K562 (cell line): Measurements from ENCODE around the gene AMBRA1. TPM values are rescaled to one million over a fixed set of nuclear protein-coding genes. Genes with fewer than 3 reads are reported as not detected.

Experiments
- ATAC-seq: fragments of 200-7000 bp; cut with Tn5 transposase; 3 replicates; pipeline ENCODE4 v1.9.1; 2020; ENCODE audit warnings: moderate library complexity
- BruUV-seq: library from RNA; stranded (reverse); fragments of 400-500 nt; replicated peaks from 2 replicates; lab custom pipeline; 2021; lab: Mats Ljungman, UMichigan
- CTCF ChIA-PET: fragments of 300-600 bp; formaldehyde crosslinking; extraction: SDS; loops from one replicate; lab custom pipeline; 2021; ENCODE audit warnings: low intra/inter-chr PET ratio; lab: Yijun Ruan, JAX
- POLR2A ChIA-PET: fragments of 300-600, 350-650 bp; sonication (Branson Sonifier 250); formaldehyde crosslinking; extraction: SDS; loops from one replicate; lab custom pipeline; 2021; ENCODE audit warnings: antibody characterized with exemption, inconsistent platforms; lab: Yijun Ruan, JAX
- DNase-seq, 4 experiments: peaks; one replicate each; pipeline versions ENCODE4 v3.0.0 to v3.0.0-alpha.2; 2011 to 2018; ENCODE audit warnings: low spot score in 3 of 4, mixed read lengths in 3 of 4; ENCODE audit errors: extremely low read depth in 1 of 4
- FAIRE-seq: peaks from 2 replicates; lab custom pipeline; 2011; peaks lifted over from hg19 to GRCh38; lab: Jason Lieb, UNC
- H2AFZ ChIP-seq: 2 replicates; pipeline ENCODE4 v1.6.0; 2011; ENCODE audit warnings: low read depth, low read length, control low read depth, inconsistent platforms
- H3K27ac ChIP-seq: fragments of 200-600 bp; 3 replicates; pipeline ENCODE4 v1.8.0; 2011; ENCODE audit warnings: low read depth, mild to moderate bottlenecking, control low read depth, inconsistent platforms, low read length, moderate library complexity, mixed read lengths; ENCODE audit errors: extremely low read depth
- H3K27me3 ChIP-seq, 2 experiments: fragments of 300-600 bp in 1 of 2; 2 replicates in 1 of 2; 3 replicates in 1 of 2; pipeline versions ENCODE4 v1.6.0 to v1.8.0; 2011; ENCODE audit warnings: inconsistent platforms in 2 of 2, low read length in 2 of 2, mild to moderate bottlenecking in 1 of 2, mixed read lengths in 1 of 2, moderate library complexity in 1 of 2; ENCODE audit not compliant: control insufficient read depth in 2 of 2, insufficient read depth in 2 of 2
- H3K36me3 ChIP-seq: fragments of 300-600 bp; 3 replicates; pipeline ENCODE4 v1.8.0; 2011; ENCODE audit warnings: mild to moderate bottlenecking, low read length, inconsistent platforms; ENCODE audit not compliant: control insufficient read depth, insufficient read depth
- H3K4me1 ChIP-seq, 2 experiments: fragments of 200-600 bp in 1 of 2; replicated peaks in 1 of 2; 2 replicates in 1 of 2; 3 replicates in 1 of 2; pipeline versions ENCODE4 v1.5.1 to v1.8.0; 2011; ENCODE audit warnings: inconsistent platforms in 2 of 2, low read length in 2 of 2, mild to moderate bottlenecking in 1 of 2, mixed read lengths in 1 of 2, moderate library complexity in 1 of 2; ENCODE audit not compliant: control insufficient read depth in 2 of 2, insufficient read depth in 2 of 2
- H3K4me2 ChIP-seq: 2 replicates; pipeline ENCODE4 v1.6.1; 2011; ENCODE audit warnings: low read length, control low read depth, inconsistent platforms, mixed read lengths; ENCODE audit not compliant: insufficient read depth
- H3K4me3 ChIP-seq: fragments of 200-600 bp; sonication (generic), shearing (Covaris generic); 2 replicates; pipeline ENCODE4 v1.5.1; 2016; ENCODE audit warnings: control low read depth, inconsistent platforms
- H3K79me2 ChIP-seq: fragments of 200-600 bp; 3 replicates; pipeline ENCODE4 v1.8.0; 2011; ENCODE audit warnings: low read length, inconsistent platforms; ENCODE audit not compliant: control insufficient read depth, insufficient read depth
- H3K9ac ChIP-seq, 2 experiments: 2 replicates each; pipeline versions ENCODE4 v1.6.0 to v1.6.1; 2011; ENCODE audit warnings: low read depth in 2 of 2, low read length in 2 of 2, control low read depth in 1 of 2, inconsistent platforms in 1 of 2, mild to moderate bottlenecking in 1 of 2, mixed read lengths in 1 of 2; ENCODE audit not compliant: insufficient read depth in 1 of 2
- H3K9me1 ChIP-seq: one replicate; pipeline ENCODE4 v1.6.0; 2011; ENCODE audit warnings: inconsistent platforms, mild to moderate bottlenecking, low read length, moderate library complexity; ENCODE audit not compliant: control insufficient read depth, insufficient read depth
- H3K9me3 ChIP-seq: replicated peaks from 2 replicates; pipeline ENCODE4 v1.5.1; 2011; ENCODE audit warnings: low read depth, low read length, inconsistent platforms; ENCODE audit not compliant: control insufficient read depth, insufficient read depth
- H4K20me1 ChIP-seq: replicated peaks from 2 replicates; pipeline ENCODE4 v1.6.1; 2011; ENCODE audit warnings: low read length, inconsistent platforms, mixed read lengths; ENCODE audit not compliant: control insufficient read depth, insufficient read depth
- ARHGAP35 ChIP-seq: fragments of 450-650 bp; IDR thresholded peaks from 2 replicates; pipeline ENCODE4 v1.6.1; 2018; ENCODE audit not compliant: partially characterized antibody
- NR2C1 ChIP-seq, 2 experiments: fragments of 450-650 bp; IDR thresholded peaks; 2 replicates each; pipeline ENCODE4 v1.6.1; 2017; ENCODE audit warnings: mild to moderate bottlenecking in 2 of 2, antibody characterized with exemption in 1 of 2, inconsistent platforms in 1 of 2, missing compliant biosample characterization in 1 of 2, missing genetic modification characterization in 1 of 2
- ZNF707 ChIP-seq: fragments of 250-450 bp; sonication (Bioruptor Pico); conservative IDR thresholded peaks from 2 replicates; pipeline ENCODE4 v1.8.0; 2022; ENCODE audit warnings: inconsistent platforms, mild to moderate bottlenecking, moderate library complexity
- WGBS: fragments of 100-300 bp; shearing (Covaris generic); methylation state at CpG from one replicate; pipeline ENCODE4 v1.1.6; 2016; ENCODE audit warnings: low coverage, mixed read lengths; ENCODE audit not compliant: insufficient coverage; ENCODE audit errors: missing lambda C conversion rate; 5-methylcytosine and 5-hydroxymethylcytosine counted together
- in situ Hi-C: fragments of 300-500 bp; cut with MboI; formaldehyde crosslinking; loops from 4 replicates; pipeline ENCODE4 v1.15.0; 2018; ENCODE audit warnings: inconsistent platforms, mixed read lengths
- intact Hi-C: fragments of 100-400 bp; cut with micrococcal nuclease; formaldehyde crosslinking; loops from 2 replicates; pipeline ENCODE4 v1.14.2; 2022
- polyA plus RNA-seq, 8 experiments: library from polyadenylated mRNA; depleted of rRNA in 4 of 8; stranded (reverse) in 5 of 8; unstranded in 3 of 8; fragments of >200 nt; fragmentation: Nextera tagmentation in 2 of 8; fragmentation: Illumina TruSeq in 1 of 8; extraction: Ambion mirVana in 2 of 8; extraction: Trizol in 1 of 8; gene quantifications; 2 replicates each; pipeline versions ENCODE4 v1.2.1 to v1.2.3, GENCODE V29; 2011 to 2014; ENCODE audit warnings: inconsistent platforms in 1 of 8, missing spikeins in 1 of 8
- total RNA-seq, 7 experiments: library from RNA; depleted of rRNA in 6 of 7; stranded (reverse); fragments of >200 nt in 6 of 7; fragmentation: Illumina TruSeq in 2 of 7; extraction: Trizol in 2 of 7; gene quantifications; 2 replicates each; pipeline versions ENCODE4 v1.2.1 to v1.2.3, GENCODE V29; 2011 to 2021; ENCODE audit warnings: low replicate concordance in 1 of 7
- TF ChIP-seq, protein P1 (sequence below): fragments of 450-650 bp; formaldehyde crosslinking; IDR thresholded peaks from 2 replicates; pipeline ENCODE4 v1.4.0; 2020; ENCODE audit warnings: mild to moderate bottlenecking

Gene AMBRA1
- total and polyA plus RNA-seq, 9 of the 15 experiments (the other 6 are each of a cell fraction or from before 2014, with no cell fraction given) = 0.15 to 24.5 (median 13.0) TPM

DNA sequence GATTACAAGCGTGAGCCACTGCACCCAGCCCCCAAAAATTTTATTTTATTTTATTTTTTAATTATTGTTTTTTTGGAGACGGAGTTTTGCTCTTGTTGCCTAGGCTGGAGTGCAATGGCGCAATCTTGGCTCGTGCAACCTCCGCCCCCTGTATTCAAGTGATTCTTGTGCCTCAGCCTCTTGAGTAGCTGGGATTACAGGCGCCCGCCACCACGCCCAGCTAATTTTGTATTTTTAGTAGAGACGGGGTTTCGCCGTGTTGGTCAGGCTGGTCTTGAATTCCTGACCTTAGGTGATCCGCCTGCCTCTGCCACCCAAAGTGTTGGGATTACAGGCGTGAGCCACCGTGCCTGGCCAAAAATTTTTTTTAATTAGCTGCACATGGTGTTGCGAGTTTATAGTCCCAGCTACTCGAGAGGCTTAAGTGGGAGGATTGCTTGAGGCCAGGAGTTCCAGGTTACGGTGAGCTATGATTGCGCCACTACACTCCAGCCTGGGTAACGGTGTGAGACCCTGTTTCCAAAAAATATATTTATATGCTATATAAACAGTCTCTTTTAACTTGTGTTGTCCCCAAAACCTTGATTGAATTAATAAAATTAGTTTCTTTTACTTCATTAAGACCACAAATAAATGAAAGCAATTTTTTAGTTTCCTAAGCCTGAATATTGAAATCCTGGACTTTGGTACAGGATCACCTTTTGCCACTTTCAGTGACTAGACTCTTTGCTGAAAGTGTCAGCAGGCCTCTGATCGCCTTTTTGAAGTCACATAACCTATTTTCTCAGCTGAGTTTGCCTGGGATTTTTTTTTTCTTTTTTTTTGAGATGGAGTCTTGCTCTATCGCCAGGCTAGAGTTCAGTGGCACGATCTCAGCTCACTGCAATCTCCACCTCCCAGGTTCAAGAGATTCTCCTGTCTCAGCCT, 39.7 kb upstream of the AMBRA1 start:
- FAIRE-seq (no peak), DNase-seq (no peak), ATAC-seq (no peak)
- CTCF ChIA-PET = no interaction called here
- Histone ChIP-seq H3K4me3 (no peak overlapping the region), H3K4me2 (no peak overlapping the region), H3K27ac (no peak overlapping the region), H3K9me3 (no peaks in the 10 kb centered on the region), H3K4me1 (no peaks in the 10 kb centered on the region), H3K79me2 (no peaks in the 10 kb centered on the region), H4K20me1 (no peaks in the 10 kb centered on the region), H3K9me1 (no peaks in the 10 kb centered on the region), H3K36me3 (peaks cover 38% of the 10 kb centered on the region), H3K9ac (no peak overlapping the region), H3K27me3 (no peaks in the 10 kb centered on the region), H2AFZ (no peak overlapping the region)
- BruUV-seq = no TSS peak
- TF ChIP-seq NR2C1 (IDR thresholded peaks at IDR 0.05) (no peak), NR2C1 (tag; IDR thresholded peaks at IDR 0.05) (no peak), ZNF707 (no peak), ARHGAP35 (no peak)
- TF ChIP-seq, protein P1, sequence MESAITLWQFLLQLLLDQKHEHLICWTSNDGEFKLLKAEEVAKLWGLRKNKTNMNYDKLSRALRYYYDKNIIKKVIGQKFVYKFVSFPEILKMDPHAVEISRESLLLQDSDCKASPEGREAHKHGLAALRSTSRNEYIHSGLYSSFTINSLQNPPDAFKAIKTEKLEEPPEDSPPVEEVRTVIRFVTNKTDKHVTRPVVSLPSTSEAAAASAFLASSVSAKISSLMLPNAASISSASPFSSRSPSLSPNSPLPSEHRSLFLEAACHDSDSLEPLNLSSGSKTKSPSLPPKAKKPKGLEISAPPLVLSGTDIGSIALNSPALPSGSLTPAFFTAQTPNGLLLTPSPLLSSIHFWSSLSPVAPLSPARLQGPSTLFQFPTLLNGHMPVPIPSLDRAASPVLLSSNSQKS = no peak
- 92% methylated on average over 22 of the region's 22 CpGs for WGBS
- in situ Hi-C loops = no loop called here
- intact Hi-C loops = no loop called here
- POLR2A ChIA-PET = interaction anchor here (0.6 to 2.9 kb wide), 5 partner anchors 9 to 36 kb away, joined by 3 to 8 read pairs (median 3); no protein-coding TSS in a partner anchor
